ENCODE measurements around the gene SPTB.

Gene SPTB

GRCh38 chr14:64792231-64792630 lies 87.5 kb downstream of the SPTB start:
- Histone ChIP-seq H3K9ac (ENCODE audit: low read length) (no peak overlapping the region), H2AFZ (ENCODE audit: low read length) (no peak overlapping the region), H3K36me3 (replicated peaks; ENCODE audit: insufficient read depth, low read length) (no peaks in the 10 kb centered on the region), H3K4me2 (ENCODE audit: low read depth, low read length) (no peak overlapping the region), H3K9me3 (replicated peaks; ENCODE audit: insufficient read depth, low read length) (no peaks in the 10 kb centered on the region), H4K20me1 (ENCODE audit: insufficient read depth, low read length) (no peaks in the 10 kb centered on the region), H3K27ac (ENCODE audit: low read length) (no peak overlapping the region), H3F3A (ENCODE audit: insufficient read depth, low read length) (no peaks in the 10 kb centered on the region), H3K27me3 (replicated peaks; ENCODE audit: insufficient read depth, low read length) (no peaks in the 10 kb centered on the region), H3K4me3 (ENCODE audit: low read length) (no peak overlapping the region), H3K4me1 (ENCODE audit: low read length) (no peaks in the 10 kb centered on the region), H3K9me2 (replicated peaks; ENCODE audit: insufficient read depth, low read length) (no peaks in the 10 kb centered on the region), H3K79me2 (ENCODE audit: low read length) (no peaks in the 10 kb centered on the region)
- no peak for TF ChIP-seq CTCF (IDR thresholded peaks at IDR 0.05; ENCODE audit: low read length)
- no peak for TF ChIP-seq EZH2 (optimal IDR thresholded peaks at IDR 0.05; ENCODE audit: low read depth, low read length)
- TF ChIP-seq EZH2phosphoT487 (IDR thresholded peaks at IDR 0.05; ENCODE audit: low read length) = no peak
- no peak for DNase-seq

GRCh38 chr14:64790478-64790877 lies 89.2 kb downstream of the SPTB start:
- TF ChIP-seq EZH2phosphoT487 (IDR thresholded peaks at IDR 0.05; ENCODE audit: low read length) (no peak), CTCF (IDR thresholded peaks at IDR 0.05; ENCODE audit: low read length) (no peak), EZH2 (optimal IDR thresholded peaks at IDR 0.05; ENCODE audit: low read depth, low read length) (no peak)
- H3K27ac ChIP-seq (ENCODE audit: low read length) = no peak overlapping the region
- no peak overlapping the region for H3K9ac ChIP-seq (ENCODE audit: low read length)
- no peak overlapping the region for H3K4me3 ChIP-seq (ENCODE audit: low read length)
- no peak overlapping the region for H3K4me2 ChIP-seq (ENCODE audit: low read depth, low read length)
- H3K79me2 ChIP-seq (ENCODE audit: low read length) = no peaks in the 10 kb centered on the region
- H3F3A ChIP-seq (ENCODE audit: insufficient read depth, low read length) = no peaks in the 10 kb centered on the region
- H3K9me2 ChIP-seq (replicated peaks; ENCODE audit: insufficient read depth, low read length) = no peaks in the 10 kb centered on the region
- H3K27me3 ChIP-seq (replicated peaks; ENCODE audit: insufficient read depth, low read length) = no peaks in the 10 kb centered on the region
- no peak for DNase-seq
- no peak overlapping the region for H2AFZ ChIP-seq (ENCODE audit: low read length)
- H3K9me3 ChIP-seq (replicated peaks; ENCODE audit: insufficient read depth, low read length) = no peaks in the 10 kb centered on the region
- H3K4me1 ChIP-seq (ENCODE audit: low read length) = no peaks in the 10 kb centered on the region
- no peaks in the 10 kb centered on the region for H3K36me3 ChIP-seq (replicated peaks; ENCODE audit: insufficient read depth, low read length)
- no peaks in the 10 kb centered on the region for H4K20me1 ChIP-seq (ENCODE audit: insufficient read depth, low read length)

GRCh38 chr14:64789696-64790095 lies 90.0 kb downstream of the SPTB start:
- Histone ChIP-seq H3K9ac (ENCODE audit: low read length) (no peak overlapping the region), H3K27ac (ENCODE audit: low read length) (no peak overlapping the region), H3F3A (ENCODE audit: insufficient read depth, low read length) (no peaks in the 10 kb centered on the region), H4K20me1 (ENCODE audit: insufficient read depth, low read length) (no peaks in the 10 kb centered on the region), H3K9me3 (replicated peaks; ENCODE audit: insufficient read depth, low read length) (no peaks in the 10 kb centered on the region), H3K4me1 (ENCODE audit: low read length) (no peaks in the 10 kb centered on the region), H3K9me2 (replicated peaks; ENCODE audit: insufficient read depth, low read length) (no peaks in the 10 kb centered on the region), H2AFZ (ENCODE audit: low read length) (no peak overlapping the region), H3K4me2 (ENCODE audit: low read depth, low read length) (no peak overlapping the region), H3K27me3 (replicated peaks; ENCODE audit: insufficient read depth, low read length) (no peaks in the 10 kb centered on the region), H3K79me2 (ENCODE audit: low read length) (no peaks in the 10 kb centered on the region), H3K36me3 (replicated peaks; ENCODE audit: insufficient read depth, low read length) (no peaks in the 10 kb centered on the region), H3K4me3 (ENCODE audit: low read length) (no peak overlapping the region)
- no peak for DNase-seq
- no peak for TF ChIP-seq CTCF (IDR thresholded peaks at IDR 0.05; ENCODE audit: low read length)
- no peak for TF ChIP-seq EZH2 (optimal IDR thresholded peaks at IDR 0.05; ENCODE audit: low read depth, low read length)
- no peak for TF ChIP-seq EZH2phosphoT487 (IDR thresholded peaks at IDR 0.05; ENCODE audit: low read length)
